MCF 10A (cell line): Measurements from ENCODE around the gene ADM2. TPM values are rescaled to one million over a fixed set of nuclear protein-coding genes. Genes with fewer than 3 reads are reported as not detected.

Experiments used
- BruUV-seq: library from RNA; stranded (reverse); fragments of 400-500 nt; replicated peaks from 2 replicates; lab custom pipeline; 2021; lab: Mats Ljungman, UMichigan
- CTCF ChIA-PET: fragments of 300-600 bp; sonication (Branson Sonifier 250); formaldehyde crosslinking; extraction: SDS; loops from one replicate; lab custom pipeline; 2021; ENCODE audit warnings: antibody characterized with exemption, inconsistent platforms; lab: Yijun Ruan, JAX
- POLR2A ChIA-PET: fragments of 300-600, 350-650 bp; sonication (Branson Sonifier 250); formaldehyde crosslinking; extraction: SDS; loops from one replicate; lab custom pipeline; 2020; ENCODE audit warnings: antibody characterized with exemption, inconsistent platforms; lab: Yijun Ruan, JAX
- DNase-seq: peaks from one replicate; pipeline ENCODE4 v3.0.0-alpha.2; 2018; ENCODE audit not compliant: unreplicated experiment
- H3K27ac Mint-ChIP-seq: one replicate; pipeline ENCODE4 v1.8.0; 2022; ENCODE audit warnings: mild to moderate bottlenecking, low read depth, mixed read lengths; ENCODE audit not compliant: unreplicated experiment
- H3K27me3 Mint-ChIP-seq: one replicate; pipeline ENCODE4 v1.8.0; 2022; ENCODE audit warnings: mixed read lengths; ENCODE audit not compliant: insufficient read depth, unreplicated experiment
- H3K36me3 Mint-ChIP-seq: one replicate; pipeline ENCODE4 v1.8.0; 2022; ENCODE audit warnings: mild to moderate bottlenecking, moderate library complexity, mixed read lengths; ENCODE audit not compliant: insufficient read depth, unreplicated experiment
- H3K4me1 Mint-ChIP-seq: one replicate; pipeline ENCODE4 v1.8.0; 2022; ENCODE audit warnings: mixed read lengths; ENCODE audit not compliant: insufficient read depth, unreplicated experiment
- H3K4me3 Mint-ChIP-seq: one replicate; pipeline ENCODE4 v1.8.0; 2022; ENCODE audit warnings: mild to moderate bottlenecking, moderate library complexity, mixed read lengths; ENCODE audit not compliant: unreplicated experiment
- H3K9me3 Mint-ChIP-seq: one replicate; pipeline ENCODE4 v1.8.0; 2022; ENCODE audit warnings: mixed read lengths; ENCODE audit not compliant: unreplicated experiment
- intact Hi-C: fragments of 100-400 bp; cut with micrococcal nuclease; formaldehyde crosslinking; loops from 2 replicates; pipeline ENCODE4 v1.14.1; 2022
- total RNA-seq: library from RNA; stranded (reverse); gene quantifications from 2 replicates; pipeline ENCODE4 v1.2.3, GENCODE V29; 2022
- TF ChIP-seq, protein P1 (sequence below): fragments of 200-600 bp; IDR thresholded peaks from one replicate; pipeline ENCODE4 v1.8.0; 2022; ENCODE audit warnings: antibody characterized with exemption, mild to moderate bottlenecking; ENCODE audit not compliant: unreplicated experiment

ADM2 gene
- total RNA-seq, 1 experiment from 2014 or later, result 39.7 TPM

DNA sequence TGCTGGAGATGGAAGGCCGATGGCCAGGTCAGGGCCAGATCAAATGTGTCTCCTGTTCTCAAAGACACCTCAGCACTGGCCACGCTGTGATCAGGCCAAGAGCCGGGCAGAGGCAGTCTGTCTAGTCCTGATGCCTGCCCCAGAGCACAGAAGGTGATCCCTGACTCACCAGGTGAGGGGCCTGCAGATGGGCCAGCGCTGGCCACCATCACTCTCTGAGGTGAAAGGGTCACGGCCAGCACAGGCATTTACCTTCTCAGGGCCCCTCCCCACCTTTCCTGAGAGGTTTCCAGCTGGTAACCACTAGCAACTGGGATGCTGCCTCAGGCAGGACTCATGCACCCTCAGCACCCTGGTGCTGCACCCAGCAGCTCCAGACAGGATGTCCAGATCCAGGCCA, 9.4 kb upstream of the ADM2 start:
- intact Hi-C loops, result no loop called here
- Mint-ChIP-seq H3K9me3 (no peaks in the 10 kb centered on the region), H3K4me3 (no peak overlapping the region), H3K4me1 (peaks cover 30% of the 10 kb centered on the region), H3K27ac (no peak overlapping the region), H3K27me3 (no peaks in the 10 kb centered on the region), H3K36me3 (peaks cover 28% of the 10 kb centered on the region)
- TF ChIP-seq, protein P1, sequence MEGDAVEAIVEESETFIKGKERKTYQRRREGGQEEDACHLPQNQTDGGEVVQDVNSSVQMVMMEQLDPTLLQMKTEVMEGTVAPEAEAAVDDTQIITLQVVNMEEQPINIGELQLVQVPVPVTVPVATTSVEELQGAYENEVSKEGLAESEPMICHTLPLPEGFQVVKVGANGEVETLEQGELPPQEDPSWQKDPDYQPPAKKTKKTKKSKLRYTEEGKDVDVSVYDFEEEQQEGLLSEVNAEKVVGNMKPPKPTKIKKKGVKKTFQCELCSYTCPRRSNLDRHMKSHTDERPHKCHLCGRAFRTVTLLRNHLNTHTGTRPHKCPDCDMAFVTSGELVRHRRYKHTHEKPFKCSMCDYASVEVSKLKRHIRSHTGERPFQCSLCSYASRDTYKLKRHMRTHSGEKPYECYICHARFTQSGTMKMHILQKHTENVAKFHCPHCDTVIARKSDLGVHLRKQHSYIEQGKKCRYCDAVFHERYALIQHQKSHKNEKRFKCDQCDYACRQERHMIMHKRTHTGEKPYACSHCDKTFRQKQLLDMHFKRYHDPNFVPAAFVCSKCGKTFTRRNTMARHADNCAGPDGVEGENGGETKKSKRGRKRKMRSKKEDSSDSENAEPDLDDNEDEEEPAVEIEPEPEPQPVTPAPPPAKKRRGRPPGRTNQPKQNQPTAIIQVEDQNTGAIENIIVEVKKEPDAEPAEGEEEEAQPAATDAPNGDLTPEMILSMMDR, result no peak
- POLR2A ChIA-PET, result no interaction called here
- CTCF ChIA-PET, result interaction anchor here (0.7 to 1.6 kb wide), 3 partner anchors 17 to 149 kb away, joined by 4 to 5 read pairs (median 4); no protein-coding TSS in a partner anchor
- DNase-seq, result no peak
- no TSS peak for BruUV-seq

DNA sequence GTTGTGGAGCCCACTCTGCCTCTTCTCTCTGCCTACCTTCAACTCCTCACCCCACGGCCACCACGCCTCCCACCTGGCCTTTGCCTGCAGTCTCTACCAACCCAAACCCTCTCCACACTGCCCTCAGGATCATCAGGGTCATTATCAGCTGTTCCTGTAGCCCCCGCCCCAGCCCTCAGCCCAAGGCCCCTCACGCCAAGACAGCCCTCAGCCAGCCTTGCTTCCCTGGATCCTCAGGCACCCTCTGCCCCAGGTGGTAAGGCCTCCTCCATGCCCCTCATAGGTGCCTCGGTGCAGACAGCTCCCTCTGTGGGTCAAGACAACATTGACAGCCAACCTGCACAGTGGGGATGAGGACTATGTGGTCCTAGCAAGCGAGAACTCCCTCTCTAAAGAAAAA, 8.3 kb upstream of the ADM2 start:
- peak overlapping the region; percentile 78 for H3K27ac Mint-ChIP-seq
- H3K36me3 Mint-ChIP-seq, result peaks cover 25% of the 10 kb centered on the region
- TF ChIP-seq, protein P1, result no peak
- intact Hi-C loops, result no loop called here
- H3K9me3 Mint-ChIP-seq, result no peaks in the 10 kb centered on the region
- ChIA-PET CTCF (interaction anchor here (0.5 to 1.6 kb wide), 8 partner anchors 15 to 218 kb away, joined by 3 to 5 read pairs (median 4); no protein-coding TSS in a partner anchor), POLR2A (interaction anchor here (0.5 to 1.7 kb wide), 3 partner anchors 20 to 68 kb away, joined by 3 to 8 read pairs (median 4); no protein-coding TSS in a partner anchor)
- H3K4me1 Mint-ChIP-seq, result peaks cover 36% of the 10 kb centered on the region
- H3K27me3 Mint-ChIP-seq, result no peaks in the 10 kb centered on the region
- peak; percentile 37 for DNase-seq
- H3K4me3 Mint-ChIP-seq, result peak overlapping the region; percentile 90
- no TSS peak for BruUV-seq

DNA sequence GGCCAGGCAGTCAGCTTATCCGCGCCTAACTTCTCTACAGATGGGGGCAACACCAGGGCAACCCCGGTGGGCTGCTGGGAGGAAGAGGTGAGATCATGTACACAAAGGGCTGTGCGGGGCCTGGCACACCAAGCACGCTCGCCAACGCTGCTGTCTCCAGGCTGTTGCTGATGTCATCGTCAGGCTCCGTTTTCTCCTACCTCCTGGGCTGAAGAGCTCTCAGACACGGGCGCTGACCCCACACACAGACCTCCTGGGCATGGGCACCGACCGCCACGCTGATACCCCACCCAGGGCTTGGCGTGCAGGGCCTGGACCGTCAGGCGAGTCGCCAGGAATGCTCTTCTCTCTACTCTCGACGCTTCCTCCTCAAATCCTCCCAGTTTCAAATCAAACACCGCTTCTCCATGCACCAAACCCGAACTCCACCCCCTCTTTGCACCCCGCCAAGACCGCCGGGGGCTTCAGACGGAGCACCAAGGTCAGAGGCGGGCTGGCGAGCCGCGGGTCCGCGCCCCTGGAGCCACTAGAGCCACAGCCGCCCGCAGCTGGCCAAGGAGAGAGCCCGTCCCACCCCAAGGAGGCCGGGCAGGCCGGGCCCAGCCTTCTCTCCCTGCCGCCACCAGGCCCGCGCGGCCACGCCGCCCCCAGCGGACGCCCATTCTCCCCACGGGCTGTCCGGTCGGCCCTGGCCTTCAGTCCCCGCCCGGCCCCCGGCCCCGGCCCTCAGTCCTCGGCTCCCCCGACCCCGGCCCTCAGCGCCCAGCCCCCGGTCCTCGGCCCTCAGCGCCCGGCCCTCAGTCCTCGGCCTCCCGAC, 7.3 kb upstream of the ADM2 start:
- H3K4me3 Mint-ChIP-seq, result peak overlapping the region; percentile 90
- intact Hi-C loops, result no loop called here
- DNase-seq, result no peak
- H3K27ac Mint-ChIP-seq, result peak overlapping the region; percentile 78
- peaks cover 36% of the 10 kb centered on the region for H3K4me1 Mint-ChIP-seq
- TF ChIP-seq, protein P1, result no peak
- ChIA-PET POLR2A (interaction anchor here (0.6 to 1.7 kb wide), 4 partner anchors 35 to 89 kb away, joined by 3 to 8 read pairs (median 4); partner anchors contain the start of genes SCO2 and SYCE3), CTCF (interaction anchor here (0.6 to 0.8 kb wide), 3 partner anchors 20 to 147 kb away, joined by 3 to 4 read pairs (median 4); no protein-coding TSS in a partner anchor)
- H3K27me3 Mint-ChIP-seq, result no peaks in the 10 kb centered on the region
- peaks cover 19% of the 10 kb centered on the region for H3K36me3 Mint-ChIP-seq
- no peaks in the 10 kb centered on the region for H3K9me3 Mint-ChIP-seq
- no TSS peak for BruUV-seq
